ENCODE measurements around the gene LMAN1.

Gene LMAN1

GRCh38 chr18:59303006-59303405, 56.1 kb downstream of the LMAN1 start:
- no peak for DNase-seq

- no peak for DNase-seq
Observed at GRCh38 chr18:59301929-59302328, 57.1 kb downstream of the LMAN1 start.

GRCh38 chr18:59300676-59301285, 58.3 kb downstream of the LMAN1 start:
- DNase-seq: no peak

- DNase-seq: no peak
Observed at GRCh38 chr18:59298871-59299270, 60.2 kb downstream of the LMAN1 start.

GRCh38 chr18:59293317-59293716, 65.7 kb downstream of the LMAN1 start:
- DNase-seq: no peak

- no peak for DNase-seq
Observed at GRCh38 chr18:59286341-59286740, 72.7 kb downstream of the LMAN1 start.

GRCh38 chr18:59282341-59282740, 76.7 kb downstream of the LMAN1 start:
- no peak for DNase-seq

GRCh38 chr18:59279722-59280121, 79.3 kb downstream of the LMAN1 start:
- DNase-seq: no peak

GRCh38 chr18:59279193-59279592, 79.9 kb downstream of the LMAN1 start:
- DNase-seq: no peak

GRCh38 chr18:59278793-59279192, 80.3 kb downstream of the LMAN1 start:
- no peak for DNase-seq
